ENCODE data around the gene ZNF474. TPM values are rescaled to one million over a fixed set of nuclear protein-coding genes. Genes with fewer than 3 reads are reported as not detected.

The ZNF474 gene
- total and polyA plus RNA-seq, 2 of the 8 experiments (the other 6 are each of a cell fraction or from before 2014, with no cell fraction given), result not detected

- no peak for FAIRE-seq
- H3K4me3 ChIP-seq (ENCODE audit: extremely low read depth in 1 of 4, insufficient read depth in 2 of 4, low read depth in 3 of 4, low read length in 4 of 4), result no peak overlapping the region
Measured at GRCh38 chr5:122126756-122127321, 2.5 kb upstream of the ZNF474 start.

More at GRCh38 chr5:122126756-122127321, 2.5 kb upstream of the ZNF474 start:
- no peaks in the 10 kb centered on the region for H3K9me3 ChIP-seq (ENCODE audit: insufficient read depth in 2 of 2, low read depth in 1 of 2, low read length in 1 of 2)
- ChIA-PET POLR2A (ENCODE audit: partially characterized antibody) (interaction anchor here (1.2 kb wide), 1 partner anchor 24 kb away, joined by 4 read pairs; no protein-coding TSS in a partner anchor), CTCF (ENCODE audit: partially characterized antibody) (interaction anchor here (0.6 to 2.2 kb wide), 9 partner anchors 10 to 374 kb away, joined by 3 to 14 read pairs (median 4); no protein-coding TSS in a partner anchor)
- H4K5ac ChIP-seq (ENCODE audit: insufficient read length, low read depth, low read length), result no peak overlapping the region
- no peak overlapping the region for H3K27ac ChIP-seq (ENCODE audit: low read depth, low read length)
- H3K23ac ChIP-seq (ENCODE audit: insufficient read length), result no peak overlapping the region
- H4K8ac ChIP-seq (ENCODE audit: extremely low read depth, insufficient read depth, low read length), result no peak overlapping the region
- no peak overlapping the region for H3K56ac ChIP-seq (replicated peaks; ENCODE audit: insufficient read length, low read depth, low read length)
- WGBS, 2 experiments (ENCODE audit: extremely low coverage in 1 of 2, insufficient coverage in 1 of 2, insufficient read length in 1 of 2, insufficient replicate concordance in 2 of 2, low coverage in 1 of 2, low lambda C conversion rate in 2 of 2, missing lambda C conversion rate in 1 of 2), result 88% methylated on average over 10 of the region's 10 CpGs; no CpG with 5 or more reads in 1 of the 2 experiments
- no peaks in the 10 kb centered on the region for H3K27me3 ChIP-seq (replicated peaks in 1 of 4; ENCODE audit: control insufficient read depth in 3 of 4, extremely low read depth in 1 of 4, insufficient read depth in 3 of 4, low read length in 3 of 4)
- H3K18ac ChIP-seq (ENCODE audit: extremely low read depth, low read length), result no peak overlapping the region
- H3K9ac ChIP-seq (replicated peaks in 1 of 4; ENCODE audit: extremely low read depth in 1 of 4, low read depth in 3 of 4, low read length in 3 of 4), result no peak overlapping the region
- TF ChIP-seq KDM4A (IDR thresholded peaks at IDR 0.05; ENCODE audit: low read depth, low read length, severe bottlenecking), result no peak
- TF ChIP-seq FOSL1 (IDR thresholded peaks at IDR 0.05; ENCODE audit: insufficient read depth, low read depth, low read length), result no peak
- TF ChIP-seq RFX5 (IDR thresholded peaks at IDR 0.05; ENCODE audit: borderline replicate concordance, low read depth, low read length), result no peak
- no peak for TF ChIP-seq CTBP2 (IDR thresholded peaks at IDR 0.05; ENCODE audit: borderline replicate concordance, insufficient read depth, insufficient read length, low read length)
- TF ChIP-seq PHF8 (conservative IDR thresholded peaks at IDR 0.05; ENCODE audit: low read depth, low read length), result no peak
- no peak for TF ChIP-seq MAFK (IDR thresholded peaks at IDR 0.05; ENCODE audit: low read depth, low read length)
- TF ChIP-seq TBP (IDR thresholded peaks at IDR 0.05; ENCODE audit: low read depth, low read length), result no peak
- no peak for TF ChIP-seq SUZ12 (IDR thresholded peaks at IDR 0.05; ENCODE audit: low read length)
- TF ChIP-seq CREB1 (IDR thresholded peaks at IDR 0.05), result no peak
- TF ChIP-seq ASH2L (IDR thresholded peaks at IDR 0.05; ENCODE audit: low read length), result no peak
- TF ChIP-seq TCF12 (IDR thresholded peaks at IDR 0.05; ENCODE audit: low read depth, low read length), result no peak
- no peak for TF ChIP-seq TAF7 (optimal IDR thresholded peaks at IDR 0.05; ENCODE audit: borderline replicate concordance, low read depth, low read length)
- no peak overlapping the region for H3K14ac ChIP-seq (ENCODE audit: insufficient read length)
- no peak overlapping the region for H3K4me2 ChIP-seq (ENCODE audit: insufficient read depth in 1 of 2, low read depth in 2 of 2, low read length in 2 of 2)
- no peaks in the 10 kb centered on the region for H4K20me1 ChIP-seq (replicated peaks in 1 of 2; ENCODE audit: control insufficient read depth in 1 of 2, insufficient read depth in 2 of 2, low read length in 2 of 2)
- H2BK20ac ChIP-seq (ENCODE audit: low read length), result no peak overlapping the region
- no peak overlapping the region for H3K4ac ChIP-seq (replicated peaks; ENCODE audit: insufficient read length, low read depth, low read length)
- H2BK12ac ChIP-seq (ENCODE audit: low read depth, low read length), result peak overlapping the region; percentile 22; the same call in 1 of the 2 replicates
- no peak overlapping the region for H2BK5ac ChIP-seq (ENCODE audit: low read depth, low read length)
- H4K91ac ChIP-seq (replicated peaks; ENCODE audit: insufficient read length, low read length), result no peak overlapping the region
- H3K79me2 ChIP-seq (ENCODE audit: control insufficient read depth in 1 of 2, insufficient read depth in 2 of 2, low read length in 2 of 2), result no peaks in the 10 kb centered on the region
- H2BK120ac ChIP-seq (replicated peaks; ENCODE audit: low read depth, low read length), result no peak overlapping the region
- H3K79me1 ChIP-seq (ENCODE audit: low read depth, low read length), result no peaks in the 10 kb centered on the region
- no peak overlapping the region for H2AK5ac ChIP-seq (ENCODE audit: low read depth, low read length)
- no peak overlapping the region for H2AFZ ChIP-seq (ENCODE audit: low read length)
- no peaks in the 10 kb centered on the region for H3K23me2 ChIP-seq (ENCODE audit: low read depth, low read length)
- DNase-seq (ENCODE audit: low read depth in 1 of 2, low spot score in 2 of 2), result no peak
- H2BK15ac ChIP-seq (ENCODE audit: low read length), result no peak overlapping the region
- peaks cover 1 to 4% (median 2%) of the 10 kb centered on the region in 4 experiments; a peak in 3 of 7 replicates for H3K4me1 ChIP-seq (replicated peaks in 1 of 4; ENCODE audit: control insufficient read depth in 3 of 4, insufficient read depth in 4 of 4, low read length in 3 of 4)
- no peaks in the 10 kb centered on the region for H3K36me3 ChIP-seq (ENCODE audit: control insufficient read depth in 2 of 4, insufficient read depth in 4 of 4, low read length in 3 of 4)

Measured in H1 (cell line).